ENCODE results near the gene FMN2.
"Not testable (repeated sequence)": the region's sequence is repeated elsewhere in the genome, so short reads cannot be mapped to it uniquely, and the experiment has no call there.

FMN2 gene

GRCh38 chr1:240148333-240148732, 56.6 kb downstream of the FMN2 start:
- DNase-seq = no peak

DNA sequence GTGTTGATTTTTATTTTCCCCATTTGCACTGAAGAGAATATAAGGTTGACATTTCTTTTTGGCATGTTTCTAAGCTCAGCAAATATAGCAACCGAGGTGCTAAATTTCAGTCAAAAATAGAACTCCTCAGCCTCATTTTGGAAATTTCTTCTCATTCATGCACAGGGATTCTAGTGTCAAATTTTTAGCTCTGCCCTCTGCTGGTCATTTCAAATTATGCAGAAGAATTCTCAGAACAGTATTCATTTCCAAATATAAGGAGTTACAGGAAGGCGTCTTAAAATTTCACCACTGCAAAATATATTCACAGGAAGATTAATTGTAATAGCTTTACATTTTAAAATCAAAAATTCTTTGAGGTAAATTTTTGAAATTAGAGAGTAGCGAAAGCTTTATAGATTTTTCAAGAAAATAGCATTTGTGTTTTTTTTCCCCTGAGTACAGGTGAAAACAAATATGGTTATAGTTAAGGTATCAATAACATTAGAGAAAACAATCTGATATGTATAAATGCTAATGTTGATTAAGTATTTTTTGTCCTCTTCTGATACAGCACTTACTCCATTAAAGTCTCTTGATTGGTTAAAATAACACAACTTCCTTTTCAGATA, 57.9 kb downstream of the FMN2 start:
- DNase-seq = no peak

- DNase-seq = no peak
These were observed 59.6 kb downstream of the FMN2 start for GRCh38 chr1:240151136-240151735.

GRCh38 chr1:240152611-240153297, 61.1 kb downstream of the FMN2 start:
- no peak for DNase-seq

DNA sequence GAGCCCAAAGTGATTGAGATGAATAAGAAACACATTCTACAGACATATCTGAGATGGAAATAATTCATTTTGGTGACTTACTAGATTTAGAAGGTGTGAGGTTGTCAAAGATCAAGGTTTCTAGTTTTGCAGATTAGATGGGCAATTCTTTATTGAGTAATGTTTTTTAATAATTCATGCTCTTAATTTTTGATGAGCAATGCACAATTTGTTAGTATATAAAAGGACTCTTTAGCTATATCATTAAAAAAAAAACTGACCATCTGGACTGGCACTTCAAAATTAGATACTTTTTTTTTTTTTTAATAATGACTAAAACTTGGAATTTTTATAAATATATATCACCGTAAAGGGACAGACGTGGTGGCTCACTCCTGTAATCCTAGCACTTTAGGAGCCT, 63.9 kb downstream of the FMN2 start:
- DNase-seq = no peak

DNA sequence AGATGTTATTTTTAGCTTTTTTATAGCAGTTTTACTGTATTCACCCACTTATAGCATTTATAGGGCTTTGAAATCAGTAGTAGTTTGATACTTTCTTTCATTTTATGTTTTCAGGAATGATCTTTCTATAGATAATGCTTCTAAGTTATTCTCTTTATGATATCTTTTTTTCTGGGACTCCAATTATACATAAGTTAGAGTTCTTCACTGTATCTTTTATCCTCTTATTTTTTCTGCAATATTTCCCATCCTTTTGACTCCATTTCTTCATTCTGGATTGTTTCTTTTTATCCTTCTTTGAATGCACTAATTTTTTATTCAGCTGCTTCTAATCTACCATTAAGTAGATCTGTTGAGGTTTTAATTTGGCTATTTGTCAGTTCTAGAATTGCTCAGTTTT, 73.1 kb downstream of the FMN2 start:
- DNase-seq = no peak

GRCh38 chr1:240169188-240169587, 77.5 kb downstream of the FMN2 start:
- no peak for DNase-seq

GRCh38 chr1:240170266-240170665, 78.6 kb downstream of the FMN2 start:
- no peak for DNase-seq

GRCh38 chr1:240170806-240171205, 79.1 kb downstream of the FMN2 start:
- no peak for DNase-seq

DNA sequence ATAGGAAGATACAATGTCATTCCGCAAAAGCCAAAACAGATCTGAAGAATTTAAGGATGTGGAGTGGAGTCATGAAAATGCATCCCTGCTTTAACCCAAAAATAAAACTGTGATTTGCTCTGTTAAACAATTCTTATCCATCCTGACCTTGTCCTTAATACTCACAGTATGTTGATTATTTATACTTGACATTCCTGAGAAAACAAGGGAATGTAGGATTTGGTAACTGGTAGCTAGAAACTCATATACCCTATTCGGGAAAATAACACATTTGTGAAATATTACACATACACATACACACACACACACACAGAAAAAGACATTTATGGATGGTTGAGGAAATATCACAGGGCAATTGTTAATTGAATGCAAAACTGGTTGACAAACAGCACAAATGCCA, 80.2 kb downstream of the FMN2 start:
- no peak for DNase-seq

- DNase-seq = no peak
These were observed 82.2 kb downstream of the FMN2 start for GRCh38 chr1:240173836-240174235.

- no peak for DNase-seq
These were observed 83.1 kb downstream of the FMN2 start for GRCh38 chr1:240174734-240175133.

DNA sequence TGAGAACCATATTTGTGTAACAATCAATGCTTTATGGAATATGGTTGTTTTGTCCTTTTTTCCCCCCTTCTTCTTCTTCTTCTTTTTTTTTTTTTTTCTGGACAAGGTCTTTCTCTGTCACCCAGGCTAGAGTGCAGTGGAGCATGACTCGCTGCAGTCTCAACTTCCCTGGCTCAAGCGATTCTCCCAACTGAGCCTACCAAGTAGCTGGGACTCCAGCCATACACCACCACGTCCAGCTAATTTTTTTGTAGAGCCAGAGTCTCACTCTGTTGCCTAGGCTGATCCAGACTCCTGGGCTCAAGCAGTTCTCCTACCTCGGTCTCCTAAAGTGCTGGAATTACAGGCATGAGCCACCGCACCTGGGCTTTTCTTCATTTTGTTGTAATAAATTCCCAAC, 86.7 kb downstream of the FMN2 start:
- no peak for DNase-seq

GRCh38 chr1:240184682-240185081, 93.0 kb downstream of the FMN2 start:
- DNase-seq = not testable (repeated sequence)

DNA sequence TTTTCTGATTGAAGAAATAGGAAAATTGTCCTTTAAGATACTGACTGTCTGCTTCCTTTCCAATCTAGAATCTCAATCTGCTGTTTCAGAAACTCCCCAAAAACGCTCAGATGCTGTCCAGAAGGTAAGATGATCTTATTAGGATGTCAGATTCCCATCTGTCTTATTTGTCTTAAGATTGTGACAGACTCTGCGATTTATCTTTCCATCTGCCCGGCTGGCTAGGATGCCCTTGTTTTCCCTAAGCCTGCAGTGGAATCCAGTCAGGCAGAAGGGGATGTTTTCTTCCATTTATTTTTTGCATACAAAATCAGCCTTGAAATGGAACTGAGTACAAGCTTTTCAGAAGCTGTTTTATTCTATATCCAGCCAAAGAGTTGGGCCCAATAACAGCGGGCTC, 96.5 kb downstream of the FMN2 start:
- DNase-seq = no peak

DNA sequence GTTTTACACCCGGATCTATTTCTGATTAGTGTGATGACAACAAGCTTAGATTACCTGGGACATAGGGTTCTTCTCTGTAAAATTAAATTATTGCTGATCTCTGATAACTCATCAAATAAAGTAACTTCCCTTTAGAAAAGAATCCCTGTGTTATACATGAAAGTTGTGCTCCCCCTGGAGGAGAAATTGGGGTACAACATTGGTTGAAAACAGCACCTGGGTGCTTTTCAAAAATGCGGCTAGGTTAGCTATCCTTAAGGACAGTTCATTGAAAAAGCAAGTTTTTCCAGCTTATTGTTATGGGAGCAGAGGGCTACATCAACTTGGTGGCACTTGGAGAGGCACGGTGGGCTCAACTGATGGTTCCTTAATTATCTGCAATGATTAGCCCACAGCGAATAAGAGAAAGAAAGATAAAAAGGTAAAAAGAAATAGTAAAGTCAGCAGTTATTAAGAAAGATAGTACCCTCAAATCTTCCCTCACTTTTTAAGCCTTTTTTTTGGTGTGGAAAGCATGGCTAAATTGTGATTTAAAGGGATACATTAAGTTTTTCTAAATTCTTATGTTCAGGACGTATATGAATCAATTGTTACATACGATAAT, 97.8 kb downstream of the FMN2 start:
- DNase-seq = no peak

DNA sequence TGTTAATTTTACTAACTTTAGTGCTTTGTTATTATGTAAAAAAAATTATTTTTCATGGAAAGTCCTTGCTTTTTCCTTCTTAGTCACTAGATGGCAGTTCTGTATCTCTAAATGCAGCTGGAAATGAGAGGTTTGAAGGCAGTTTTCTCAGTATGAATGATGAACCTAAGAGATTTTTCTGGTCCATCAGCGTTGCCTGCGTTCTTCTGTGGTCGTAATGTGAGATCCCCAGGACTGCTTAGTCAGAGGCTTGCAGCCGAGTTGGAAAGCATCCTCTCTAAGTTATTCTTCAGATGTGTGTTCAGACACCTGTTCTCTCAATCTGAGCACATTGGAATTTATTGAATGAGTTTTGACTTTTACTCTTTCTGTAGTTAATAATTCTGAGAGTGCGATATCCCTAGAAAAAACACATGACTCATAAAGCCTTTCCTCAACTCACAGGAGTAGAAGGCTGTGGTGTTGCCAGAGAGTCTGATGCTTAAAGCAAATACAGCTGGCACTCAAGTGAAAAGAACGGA, 99.3 kb downstream of the FMN2 start:
- no peak for DNase-seq

DNA sequence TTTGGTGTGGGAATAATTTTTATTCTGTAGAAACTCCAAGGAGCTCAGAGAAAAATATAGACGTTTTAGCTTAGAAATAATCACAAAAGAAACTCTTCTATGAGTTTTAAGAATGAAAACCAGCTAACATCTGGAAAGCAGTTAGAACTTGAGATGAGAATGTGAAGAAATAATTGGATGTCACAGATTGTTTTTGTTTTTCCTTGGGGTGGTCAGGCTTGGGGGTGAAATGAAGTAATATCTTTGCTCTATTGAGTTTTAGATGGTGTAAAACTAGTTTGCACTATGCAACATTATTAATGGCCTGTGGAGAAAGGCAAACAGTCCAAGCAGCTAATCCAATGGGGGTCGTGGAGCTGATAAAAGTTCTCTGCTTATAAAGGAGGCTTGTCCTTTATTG, 101.2 kb downstream of the FMN2 start:
- no peak for DNase-seq

DNA sequence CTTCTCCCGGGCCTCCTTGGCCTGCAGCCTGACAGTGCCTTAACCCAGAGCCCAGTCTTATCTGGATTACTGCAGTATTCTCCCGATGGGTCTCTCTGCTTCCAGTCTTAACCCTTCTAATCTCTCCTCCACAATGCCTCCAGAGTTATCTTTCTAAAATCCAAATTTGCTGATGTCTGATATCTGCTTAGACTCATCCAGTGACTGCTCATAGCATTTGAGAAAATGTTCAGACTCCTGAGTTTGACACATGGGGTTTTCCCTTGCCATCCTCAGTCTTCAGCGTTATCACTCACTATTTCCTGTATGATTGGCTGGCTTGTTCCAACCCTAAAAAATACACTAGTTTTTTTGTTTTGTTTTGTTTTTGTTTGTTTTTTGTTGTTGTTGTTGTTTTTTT, 102.0 kb downstream of the FMN2 start:
- DNase-seq = no peak

GRCh38 chr1:240194120-240194519, 102.4 kb downstream of the FMN2 start:
- DNase-seq = no peak

GRCh38 chr1:240198376-240198775, 106.7 kb downstream of the FMN2 start:
- DNase-seq = no peak

- no peak for DNase-seq
These were observed 108.3 kb downstream of the FMN2 start for GRCh38 chr1:240199758-240200645.

GRCh38 chr1:240201931-240202330, 110.2 kb downstream of the FMN2 start:
- DNase-seq = no peak
